Fibroblast of lung (primary cell): Measurements from ENCODE around the gene TRPM3. TPM values are rescaled to one million over a fixed set of nuclear protein-coding genes. Genes with fewer than 3 reads are reported as not detected.

Source experiments
- DNase-seq, 2 donors: peaks; one replicate each; pipeline versions ENCODE4 v3.0.0 to v3.0.0-alpha.2; 2010; ENCODE audit warnings: low read depth in 2 of 2
- H2AFZ ChIP-seq: 2 replicates; pipeline ENCODE4 v1.5.1; 2012; ENCODE audit warnings: low read length, control low read depth, inconsistent platforms
- H3K27ac ChIP-seq: 2 replicates; pipeline ENCODE4 v1.5.1; 2011; ENCODE audit warnings: low read length, control low read depth; ENCODE audit not compliant: insufficient read depth
- H3K27me3 ChIP-seq: 2 replicates; pipeline ENCODE4 v1.5.1; 2011; ENCODE audit warnings: mild to moderate bottlenecking, low read length; ENCODE audit not compliant: control insufficient read depth, insufficient read depth
- H3K36me3 ChIP-seq: 2 replicates; pipeline ENCODE4 v1.5.1; 2011; ENCODE audit warnings: low read length; ENCODE audit not compliant: control insufficient read depth, insufficient read depth
- H3K4me1 ChIP-seq: 2 replicates; pipeline ENCODE4 v1.5.1; 2011; ENCODE audit warnings: low read length; ENCODE audit not compliant: control insufficient read depth, insufficient read depth; ENCODE audit errors: extremely low read depth
- H3K4me2 ChIP-seq: 2 replicates; pipeline ENCODE4 v1.5.1; 2011; ENCODE audit warnings: low read length, control low read depth; ENCODE audit not compliant: insufficient read depth; ENCODE audit errors: extremely low read depth
- H3K4me3 ChIP-seq, 4 experiments: fragments of 200-600 bp in 1 of 4; sonication (generic) in 1 of 4; replicated peaks in 1 of 4; 2 replicates each; pipeline ENCODE4 v1.5.1; 2011 to 2016; ENCODE audit warnings: low read length in 4 of 4, low read depth in 3 of 4, mild to moderate bottlenecking in 3 of 4, control low read depth in 2 of 4, inconsistent platforms in 1 of 4, mixed read lengths in 1 of 4; ENCODE audit not compliant: insufficient read depth in 1 of 4; ENCODE audit errors: control extremely low read depth in 1 of 4
- H3K79me2 ChIP-seq: 2 replicates; pipeline ENCODE4 v1.5.1; 2012; ENCODE audit warnings: mild to moderate bottlenecking, low read length, inconsistent platforms; ENCODE audit not compliant: control insufficient read depth, insufficient read depth
- H3K9ac ChIP-seq: 2 replicates; pipeline ENCODE4 v1.5.1; 2011; ENCODE audit warnings: mild to moderate bottlenecking, low read length, control low read depth; ENCODE audit not compliant: insufficient read depth
- H3K9me3 ChIP-seq: 2 replicates; pipeline ENCODE4 v1.5.1; 2012; ENCODE audit warnings: low read depth, low read length; ENCODE audit not compliant: control insufficient read depth, insufficient read depth
- H4K20me1 ChIP-seq: 2 replicates; pipeline ENCODE4 v1.5.1; 2011; ENCODE audit warnings: low read length; ENCODE audit not compliant: control insufficient read depth, insufficient read depth; ENCODE audit errors: extremely low read depth
- CTCF ChIP-seq, 2 donors: IDR thresholded peaks in 1 of 2; conservative IDR thresholded peaks in 1 of 2; 1 replicate in 1 of 2; 2 replicates in 1 of 2; pipeline ENCODE4 v1.5.1; 2011 to 2012; ENCODE audit warnings: low read length in 2 of 2, control low read depth in 1 of 2, inconsistent platforms in 1 of 2, low read depth in 1 of 2, mild to moderate bottlenecking in 1 of 2
- EZH2 ChIP-seq: IDR thresholded peaks from 2 replicates; pipeline ENCODE4 v1.5.1; 2012; ENCODE audit warnings: low read length, control low read depth, mild to moderate bottlenecking; ENCODE audit errors: missing control alignments
- polyA plus RNA-seq, 2 donors: library from polyadenylated mRNA; depleted of rRNA in 1 of 2; stranded (reverse) in 1 of 2; unstranded in 1 of 2; fragments of >200 nt; gene quantifications; 2 replicates each; pipeline ENCODE4 v1.2.1, GENCODE V29; 2011 to 2012; ENCODE audit warnings: missing spikeins in 1 of 2
- total RNA-seq: library from RNA; depleted of rRNA; stranded (reverse); fragments of >200 nt; gene quantifications from 2 replicates; pipeline ENCODE4 v1.2.1, GENCODE V29; 2014

TRPM3 gene
- total and polyA plus RNA-seq, 2 donors (not counting 1 experiment from before 2014, with no cell fraction given): 0.05 to 0.50 TPM

GRCh38 chr9:70586476-70586875 is 534.9 kb downstream of the TRPM3 start:
- DNase-seq: no peak
- peak overlapping the region; percentile 24 for H3K27ac ChIP-seq
- H4K20me1 ChIP-seq: no peaks in the 10 kb centered on the region
- H3K4me2 ChIP-seq: no peak overlapping the region
- H3K4me1 ChIP-seq: peaks cover 21% of the 10 kb centered on the region
- TF ChIP-seq CTCF (conservative IDR thresholded peaks at IDR 0.05 in 1 of 2, IDR thresholded peaks at IDR 0.05 in 1 of 2; ENCODE audit: low read depth in 1 of 2, low read length in 2 of 2) (peak in 1 of 2 donors; percentile 1), EZH2 (no peak)
- H3K9me3 ChIP-seq: no peaks in the 10 kb centered on the region
- H3K27me3 ChIP-seq: no peaks in the 10 kb centered on the region
- H3K4me3 ChIP-seq: no peak overlapping the region
- H3K9ac ChIP-seq: no peak overlapping the region
- H3K79me2 ChIP-seq: no peaks in the 10 kb centered on the region
- H3K36me3 ChIP-seq: no peaks in the 10 kb centered on the region
- H2AFZ ChIP-seq: no peak overlapping the region

- Histone ChIP-seq H3K4me1 (peaks cover 5% of the 10 kb centered on the region), H3K79me2 (no peaks in the 10 kb centered on the region), H3K4me3 (no peak overlapping the region), H4K20me1 (no peaks in the 10 kb centered on the region), H3K4me2 (no peak overlapping the region), H2AFZ (no peak overlapping the region), H3K36me3 (no peaks in the 10 kb centered on the region), H3K9me3 (no peaks in the 10 kb centered on the region), H3K27me3 (no peaks in the 10 kb centered on the region), H3K27ac (no peak overlapping the region), H3K9ac (no peak overlapping the region)
- DNase-seq: no peak
- TF ChIP-seq EZH2 (no peak), CTCF (conservative IDR thresholded peaks at IDR 0.05 in 1 of 2, IDR thresholded peaks at IDR 0.05 in 1 of 2; ENCODE audit: low read depth in 1 of 2, low read length in 2 of 2) (no peak)
Measured at GRCh38 chr9:70581955-70582350, 539.5 kb downstream of the TRPM3 start.

GRCh38 chr9:70581214-70581954 is 540.0 kb downstream of the TRPM3 start:
- no peak for TF ChIP-seq CTCF (conservative IDR thresholded peaks at IDR 0.05 in 1 of 2, IDR thresholded peaks at IDR 0.05 in 1 of 2; ENCODE audit: low read depth in 1 of 2, low read length in 2 of 2)
- TF ChIP-seq EZH2: no peak
- no peaks in the 10 kb centered on the region for H3K79me2 ChIP-seq
- no peaks in the 10 kb centered on the region for H3K9me3 ChIP-seq
- H3K4me3 ChIP-seq: no peak overlapping the region
- no peak overlapping the region for H3K9ac ChIP-seq
- H4K20me1 ChIP-seq: no peaks in the 10 kb centered on the region
- no peak overlapping the region for H3K27ac ChIP-seq
- peaks cover 6% of the 10 kb centered on the region for H3K4me1 ChIP-seq
- no peaks in the 10 kb centered on the region for H3K27me3 ChIP-seq
- H3K4me2 ChIP-seq: no peak overlapping the region
- no peak for DNase-seq
- no peaks in the 10 kb centered on the region for H3K36me3 ChIP-seq
- no peak overlapping the region for H2AFZ ChIP-seq
